ENCODE data around the gene FCHO1.

FCHO1 gene

GRCh38 chr19:17734146-17734545, 17.1 kb upstream of the FCHO1 start:
- DNase-seq: no peak

- DNase-seq: no peak
Observed at GRCh38 chr19:17735410-17735809, 15.9 kb upstream of the FCHO1 start.

GRCh38 chr19:17737690-17738153, 13.6 kb upstream of the FCHO1 start:
- DNase-seq: no peak

- peak; percentile 80 for DNase-seq
Observed at GRCh38 chr19:17739121-17739875, 12.0 kb upstream of the FCHO1 start.

- DNase-seq: no peak
Observed at GRCh38 chr19:17741456-17741855, 9.8 kb upstream of the FCHO1 start.

- peak; percentile 43 for DNase-seq
Observed at GRCh38 chr19:17743874-17744580, 7.2 kb upstream of the FCHO1 start.

- DNase-seq: peak; percentile 97
Observed at GRCh38 chr19:17747205-17748098, 3.8 kb upstream of the FCHO1 start.

GRCh38 chr19:17748884-17749638, 2.2 kb upstream of the FCHO1 start:
- no peak for DNase-seq

- peak; percentile 22 for DNase-seq
Observed at GRCh38 chr19:17749912-17750317, 1.4 kb upstream of the FCHO1 start.

- peak; percentile 55 for DNase-seq
Observed at GRCh38 chr19:17751912-17752273, 616 bp downstream of the FCHO1 start.

- DNase-seq: no peak
Observed at GRCh38 chr19:17752865-17753639, 1.8 kb downstream of the FCHO1 start.

- no peak for DNase-seq
Observed at GRCh38 chr19:17753976-17754375, 2.7 kb downstream of the FCHO1 start.

GRCh38 chr19:17754634-17755442, 3.6 kb downstream of the FCHO1 start:
- DNase-seq: peak; percentile 13

GRCh38 chr19:17755443-17755890, 4.2 kb downstream of the FCHO1 start:
- no peak for DNase-seq

GRCh38 chr19:17755977-17756670, 4.8 kb downstream of the FCHO1 start:
- peak; percentile 47 for DNase-seq

- DNase-seq: no peak
Observed at GRCh38 chr19:17757125-17757524, 5.8 kb downstream of the FCHO1 start.

- no peak for DNase-seq
Observed at GRCh38 chr19:17758515-17758914, 7.2 kb downstream of the FCHO1 start.

- DNase-seq: no peak
Observed at GRCh38 chr19:17761148-17761547, 9.9 kb downstream of the FCHO1 start.

GRCh38 chr19:17762505-17763229, 11.4 kb downstream of the FCHO1 start:
- peak; percentile 72 for DNase-seq

Data from OCI-M1 (cell line).